Measurements from ENCODE around the gene AMMECR1L.
"Not testable (repeated sequence)": the region's sequence is repeated elsewhere in the genome, so short reads cannot be mapped to it uniquely, and the experiment has no call there.

The AMMECR1L gene

GRCh38 chr2:127885780-127886592 is at the start of gene AMMECR1L:
Gene AMMECR1L, minus strand, starts transcription at chr2:127885956. Its CDS starts 11,722 bp downstream, at chr2:127874234.
- peak; percentile 71 for DNase-seq (ENCODE audit: low read depth)

GRCh38 chr2:127935337-127935736 is 49.6 kb upstream of the AMMECR1L start:
- DNase-seq (ENCODE audit: low read depth) = no peak

- DNase-seq (ENCODE audit: low read depth) = peak; percentile 95
Observed at GRCh38 chr2:127932199-127932876, 46.6 kb upstream of the AMMECR1L start.

- DNase-seq (ENCODE audit: low read depth) = no peak
Observed at GRCh38 chr2:127929449-127929848, 43.7 kb upstream of the AMMECR1L start.

GRCh38 chr2:127927384-127927783 is 41.6 kb upstream of the AMMECR1L start:
- DNase-seq (ENCODE audit: low read depth) = no peak

GRCh38 chr2:127917916-127918315 is 32.2 kb upstream of the AMMECR1L start:
- DNase-seq (ENCODE audit: low read depth) = peak; percentile 30

GRCh38 chr2:127913808-127914457 is 28.2 kb upstream of the AMMECR1L start:
- peak; percentile 28 for DNase-seq (ENCODE audit: low read depth)

GRCh38 chr2:127911737-127912136 is 26.0 kb upstream of the AMMECR1L start:
- DNase-seq (ENCODE audit: low read depth) = no peak

GRCh38 chr2:127910415-127910814 is 24.7 kb upstream of the AMMECR1L start:
- DNase-seq (ENCODE audit: low read depth) = no peak

GRCh38 chr2:127909019-127909418 is 23.3 kb upstream of the AMMECR1L start:
- DNase-seq (ENCODE audit: low read depth) = no peak

GRCh38 chr2:127907733-127908400 is 22.1 kb upstream of the AMMECR1L start:
- DNase-seq (ENCODE audit: low read depth) = not testable (repeated sequence)

GRCh38 chr2:127906206-127906926 is 20.6 kb upstream of the AMMECR1L start:
- no peak for DNase-seq (ENCODE audit: low read depth)

- DNase-seq (ENCODE audit: low read depth) = no peak
Observed at GRCh38 chr2:127901339-127902056, 15.7 kb upstream of the AMMECR1L start.

- DNase-seq (ENCODE audit: low read depth) = no peak
Observed at GRCh38 chr2:127897531-127898211, 11.9 kb upstream of the AMMECR1L start.

- DNase-seq (ENCODE audit: low read depth) = no peak
Observed at GRCh38 chr2:127893494-127893893, 7.7 kb upstream of the AMMECR1L start.

- no peak for DNase-seq (ENCODE audit: low read depth)
Observed at GRCh38 chr2:127893033-127893432, 7.3 kb upstream of the AMMECR1L start.

GRCh38 chr2:127891811-127892210 is 6.1 kb upstream of the AMMECR1L start:
- DNase-seq (ENCODE audit: low read depth) = no peak

GRCh38 chr2:127890756-127891155 is 5.0 kb upstream of the AMMECR1L start:
- not testable (repeated sequence) for DNase-seq (ENCODE audit: low read depth)

GRCh38 chr2:127888772-127889171 is 3.0 kb upstream of the AMMECR1L start:
- no peak for DNase-seq (ENCODE audit: low read depth)

- DNase-seq (ENCODE audit: low read depth) = no peak
Observed at GRCh38 chr2:127887776-127888130, 2.0 kb upstream of the AMMECR1L start.

Data from ELR (cell line).